Natural killer cell (primary cell): ENCODE measurements around the gene SRC. TPM values are rescaled to one million over a fixed set of nuclear protein-coding genes. Genes with fewer than 3 reads are reported as not detected.

ENCODE experiments used
- ATAC-seq, 3 donors: fragments of 150-1000 bp in 2 of 3; fragments of 200-7000 bp in 1 of 3; cut with Tn5 transposase; 1 replicate in 1 of 3; 2 replicates in 2 of 3; pipeline ENCODE4 v1.10.0; 2021; ENCODE audit warnings: mild to moderate bottlenecking in 2 of 3, moderate library complexity in 2 of 3
- DNase-seq, 2 donors: peaks; one replicate each; pipeline versions ENCODE4 v3.0.0 to v3.0.0-alpha.2; 2013 to 2021; ENCODE audit warnings: mixed read lengths in 1 of 2
- H3K27ac ChIP-seq: one replicate; pipeline ENCODE4 v1.5.1; 2013; ENCODE audit warnings: mild to moderate bottlenecking, low read length
- H3K27me3 ChIP-seq: one replicate; pipeline ENCODE4 v1.6.1; 2013; ENCODE audit warnings: low read length; ENCODE audit not compliant: control insufficient read depth, insufficient read depth
- H3K36me3 ChIP-seq: one replicate; pipeline ENCODE4 v1.6.1; 2013; ENCODE audit warnings: low read length; ENCODE audit not compliant: control insufficient read depth, insufficient read depth
- H3K4me1 ChIP-seq: one replicate; pipeline ENCODE4 v1.6.1; 2013; ENCODE audit warnings: low read length; ENCODE audit not compliant: control insufficient read depth, insufficient read depth
- H3K4me3 ChIP-seq: one replicate; pipeline ENCODE4 v1.5.1; 2013; ENCODE audit warnings: low read length
- H3K9me3 ChIP-seq: one replicate; pipeline ENCODE4 v1.6.1; 2013; ENCODE audit warnings: low read length; ENCODE audit not compliant: control insufficient read depth, insufficient read depth
- H3K27ac Mint-ChIP-seq, 2 donors: one replicate each; pipeline ENCODE4 v1.8.0; 2022; ENCODE audit warnings: mild to moderate bottlenecking in 2 of 2, mixed read lengths in 2 of 2, moderate library complexity in 1 of 2
- H3K27me3 Mint-ChIP-seq, 2 donors: one replicate each; pipeline ENCODE4 v1.8.0; 2022; ENCODE audit warnings: low read depth in 2 of 2, mixed read lengths in 2 of 2
- H3K36me3 Mint-ChIP-seq: one replicate; pipeline ENCODE4 v1.8.0; 2022; ENCODE audit warnings: mixed read lengths
- H3K4me1 Mint-ChIP-seq, 2 donors: one replicate each; pipeline ENCODE4 v1.8.0; 2022; ENCODE audit warnings: mixed read lengths in 2 of 2
- H3K4me3 Mint-ChIP-seq: one replicate; pipeline ENCODE4 v1.8.0; 2022; ENCODE audit warnings: mild to moderate bottlenecking, moderate library complexity, mixed read lengths
- H3K9me3 Mint-ChIP-seq, 2 donors: one replicate each; pipeline ENCODE4 v1.8.0; 2022; ENCODE audit warnings: mixed read lengths in 2 of 2
- CTCF ChIP-seq: fragments of 200-600 bp; IDR thresholded peaks from one replicate; pipeline ENCODE4 v1.8.0; 2022; ENCODE audit warnings: antibody characterized with exemption
- WGBS: methylation state at CpG from one replicate; pipeline ENCODE4 v1.1.7; 2013; ENCODE audit warnings: missing lambda C conversion rate; ENCODE audit not compliant: insufficient coverage; 5-methylcytosine and 5-hydroxymethylcytosine counted together
- intact Hi-C: fragments of 100-400 bp; cut with micrococcal nuclease; formaldehyde crosslinking; loops from one replicate; pipeline ENCODE4 v1.14.2; 2022
- total RNA-seq, 4 donors: library from RNA; stranded (reverse); fragments of 120-200 nt in 1 of 4; gene quantifications; one replicate each; pipeline versions ENCODE4 v1.2.3 to v1.2.4, GENCODE V29; 2013 to 2022

The SRC gene
- total RNA-seq, 3 donors from 2014 or later (not counting 1 experiment from before 2014, with no cell fraction given), result 2.3 to 15.6 (median 10.5) TPM

GRCh38 chr20:37325206-37325605 is 20.7 kb upstream of the SRC start:
- Mint-ChIP-seq H3K4me1 (no peaks in the 10 kb centered on the region), H3K36me3 (no peaks in the 10 kb centered on the region), H3K4me3 (no peak overlapping the region), H3K9me3 (no peaks in the 10 kb centered on the region), H3K27ac (no peak overlapping the region), H3K27me3 (no peaks in the 10 kb centered on the region)
- H3K4me1 ChIP-seq, result no peaks in the 10 kb centered on the region
- no peak overlapping the region for H3K27ac ChIP-seq
- intact Hi-C loops, result no loop called here
- WGBS, result 94% methylated on average over 4 of the region's 7 CpGs
- no peak overlapping the region for H3K4me3 ChIP-seq
- no peaks in the 10 kb centered on the region for H3K36me3 ChIP-seq
- DNase-seq (no peak), ATAC-seq (no peak)
- H3K9me3 ChIP-seq, result no peaks in the 10 kb centered on the region
- no peaks in the 10 kb centered on the region for H3K27me3 ChIP-seq
- no peak for TF ChIP-seq CTCF

GRCh38 chr20:37326666-37327065 is 19.3 kb upstream of the SRC start:
- H3K27me3 Mint-ChIP-seq, result no peaks in the 10 kb centered on the region
- ATAC-seq, result no peak
- TF ChIP-seq CTCF, result no peak
- 91% methylated on average over 2 of the region's 2 CpGs for WGBS
- no peaks in the 10 kb centered on the region for H3K9me3 ChIP-seq
- H3K9me3 Mint-ChIP-seq, result no peaks in the 10 kb centered on the region
- H3K27ac Mint-ChIP-seq, result no peak overlapping the region
- H3K27me3 ChIP-seq, result no peaks in the 10 kb centered on the region
- H3K4me1 ChIP-seq, result no peaks in the 10 kb centered on the region
- H3K36me3 ChIP-seq, result no peaks in the 10 kb centered on the region
- no peak for DNase-seq
- H3K27ac ChIP-seq, result no peak overlapping the region
- no peak overlapping the region for H3K4me3 Mint-ChIP-seq
- no peaks in the 10 kb centered on the region for H3K36me3 Mint-ChIP-seq
- no peaks in the 10 kb centered on the region for H3K4me1 Mint-ChIP-seq
- intact Hi-C loops, result no loop called here
- H3K4me3 ChIP-seq, result no peak overlapping the region

GRCh38 chr20:37327748-37328147 is 18.2 kb upstream of the SRC start:
- H3K9me3 Mint-ChIP-seq, result no peaks in the 10 kb centered on the region
- no peak overlapping the region for H3K27ac Mint-ChIP-seq
- Histone ChIP-seq H3K9me3 (no peaks in the 10 kb centered on the region), H3K36me3 (no peaks in the 10 kb centered on the region), H3K27ac (no peak overlapping the region), H3K4me1 (no peaks in the 10 kb centered on the region), H3K4me3 (no peak overlapping the region), H3K27me3 (no peaks in the 10 kb centered on the region)
- 96% methylated on average over 13 of the region's 13 CpGs for WGBS
- no peak for TF ChIP-seq CTCF
- intact Hi-C loops, result no loop called here
- H3K4me3 Mint-ChIP-seq, result no peak overlapping the region
- no peak for ATAC-seq
- no peak for DNase-seq
- H3K27me3 Mint-ChIP-seq, result no peaks in the 10 kb centered on the region
- no peaks in the 10 kb centered on the region for H3K36me3 Mint-ChIP-seq
- H3K4me1 Mint-ChIP-seq, result no peaks in the 10 kb centered on the region

- H3K36me3 Mint-ChIP-seq, result no peaks in the 10 kb centered on the region
- H3K4me1 Mint-ChIP-seq, result no peaks in the 10 kb centered on the region
- H3K9me3 ChIP-seq, result no peaks in the 10 kb centered on the region
- WGBS, result 94% methylated on average over 14 of the region's 14 CpGs
- H3K27me3 ChIP-seq, result no peaks in the 10 kb centered on the region
- H3K4me3 Mint-ChIP-seq, result no peak overlapping the region
- DNase-seq (no peak), ATAC-seq (no peak)
- TF ChIP-seq CTCF, result no peak
- H3K27ac ChIP-seq, result no peak overlapping the region
- H3K4me3 ChIP-seq, result no peak overlapping the region
- no peaks in the 10 kb centered on the region for H3K9me3 Mint-ChIP-seq
- H3K4me1 ChIP-seq, result peaks cover 5% of the 10 kb centered on the region
- H3K27me3 Mint-ChIP-seq, result no peaks in the 10 kb centered on the region
- intact Hi-C loops, result no loop called here
- no peaks in the 10 kb centered on the region for H3K36me3 ChIP-seq
- no peak overlapping the region for H3K27ac Mint-ChIP-seq
These were observed 17.6 kb upstream of the SRC start for GRCh38 chr20:37328149-37328945.
